Measurements from ENCODE around the gene C6orf136. TPM values are rescaled to one million over a fixed set of nuclear protein-coding genes. Genes with fewer than 3 reads are reported as not detected.

Gene C6orf136
- total RNA-seq, 1 experiment from 2014 or later = 34.8 TPM

DNA sequence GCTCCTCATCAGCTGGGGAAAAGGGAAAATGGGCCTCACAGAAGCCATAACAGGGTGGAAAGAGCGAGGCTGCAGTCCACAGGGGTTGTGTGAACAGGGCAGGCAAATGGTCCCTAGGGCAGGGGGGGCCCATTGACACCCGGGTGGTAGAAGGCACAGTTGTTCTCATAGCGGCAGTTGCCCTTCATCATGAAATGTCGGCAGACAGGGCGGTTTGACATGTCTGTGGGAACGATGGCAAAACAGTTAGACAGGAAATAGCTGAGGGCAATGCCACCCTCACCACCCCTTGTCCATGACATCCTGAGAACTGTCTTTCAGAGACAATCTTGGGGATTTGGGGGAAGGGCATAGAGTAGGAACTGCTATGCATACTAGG lies 45.5 kb upstream of the C6orf136 start:
- TF ChIP-seq CTCF (IDR thresholded peaks at IDR 0.05 in 2 of 3, conservative IDR thresholded peaks at IDR 0.05 in 1 of 3; ENCODE audit: borderline replicate concordance in 1 of 3, insufficient read depth in 1 of 3, low read depth in 2 of 3, low read length in 2 of 3) (no peak), MAX (IDR thresholded peaks at IDR 0.05) (no peak), POLR2AphosphoS5 (IDR thresholded peaks at IDR 0.05; ENCODE audit: low read depth, low read length) (0 out of 2 replicates have a peak, but pooled peaks have one; percentile 21)
- TF ChIP-seq, protein P1, sequence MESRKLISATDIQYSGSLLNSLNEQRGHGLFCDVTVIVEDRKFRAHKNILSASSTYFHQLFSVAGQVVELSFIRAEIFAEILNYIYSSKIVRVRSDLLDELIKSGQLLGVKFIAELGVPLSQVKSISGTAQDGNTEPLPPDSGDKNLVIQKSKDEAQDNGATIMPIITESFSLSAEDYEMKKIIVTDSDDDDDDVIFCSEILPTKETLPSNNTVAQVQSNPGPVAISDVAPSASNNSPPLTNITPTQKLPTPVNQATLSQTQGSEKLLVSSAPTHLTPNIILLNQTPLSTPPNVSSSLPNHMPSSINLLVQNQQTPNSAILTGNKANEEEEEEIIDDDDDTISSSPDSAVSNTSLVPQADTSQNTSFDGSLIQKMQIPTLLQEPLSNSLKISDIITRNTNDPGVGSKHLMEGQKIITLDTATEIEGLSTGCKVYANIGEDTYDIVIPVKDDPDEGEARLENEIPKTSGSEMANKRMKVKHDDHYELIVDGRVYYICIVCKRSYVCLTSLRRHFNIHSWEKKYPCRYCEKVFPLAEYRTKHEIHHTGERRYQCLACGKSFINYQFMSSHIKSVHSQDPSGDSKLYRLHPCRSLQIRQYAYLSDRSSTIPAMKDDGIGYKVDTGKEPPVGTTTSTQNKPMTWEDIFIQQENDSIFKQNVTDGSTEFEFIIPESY (IDR thresholded peaks at IDR 0.05; ENCODE audit: extremely low read depth, insufficient replicate concordance, low read length) = no peak
- no peaks in the 10 kb centered on the region for H3K9me3 ChIP-seq (ENCODE audit: control insufficient read depth in 1 of 2, insufficient read depth in 1 of 2, low read depth in 1 of 2, low read length in 2 of 2)
- H3K9ac ChIP-seq (ENCODE audit: low read length) = no peak overlapping the region
- no peak overlapping the region for H3K27ac ChIP-seq (ENCODE audit: low read depth, low read length)
- H3K4me1 ChIP-seq (ENCODE audit: control insufficient read depth in 1 of 2, insufficient read depth in 2 of 2, low read length in 2 of 2) = peaks cover 0 to 10% of the 10 kb centered on the region in 2 experiments; a peak in 1 of 4 replicates
- no peaks in the 10 kb centered on the region for H3K9me2 ChIP-seq (ENCODE audit: insufficient read depth)
- H3K36me3 ChIP-seq (ENCODE audit: control insufficient read depth in 1 of 2, insufficient read depth in 2 of 2, low read length in 2 of 2) = peaks cover 40 to 55% of the 10 kb centered on the region in 2 experiments
- intact Hi-C loops (cut with micrococcal nuclease) = no loop called here
- H3K4me3 ChIP-seq (replicated peaks in 1 of 2; ENCODE audit: low read depth in 1 of 2, low read length in 2 of 2) = no peak overlapping the region
- DNase-seq (ENCODE audit: low read depth, low spot score) (no peak), ATAC-seq (no peak)
- ChIA-PET POLR2A (interaction anchor here (1.9 to 4.2 kb wide), 3 partner anchors 9 to 13 kb away, joined by 8 to 28 read pairs (median 12); no protein-coding TSS in a partner anchor), RAD21 (ENCODE audit: low non-redundant PET in 1 of 2, low total read pairs in 2 of 2, uncharacterized antibody in 2 of 2, unreplicated experiment in 2 of 2) (no interaction called here), CTCF (interaction anchor here (1.5 kb wide), 1 partner anchor 129 kb away, joined by 3 read pairs; no protein-coding TSS in a partner anchor)
- H3K79me2 ChIP-seq (ENCODE audit: insufficient read depth, low read length) = peaks cover 7% of the 10 kb centered on the region; the same call in 1 of the 2 replicates
- H2AFZ ChIP-seq (ENCODE audit: low read depth, low read length, poor library complexity, severe bottlenecking) = no peak overlapping the region
- no peaks in the 10 kb centered on the region for H3K27me3 ChIP-seq (ENCODE audit: insufficient read depth, low read length)
- no peak overlapping the region for H3K4me2 ChIP-seq (ENCODE audit: low read length)
- 0 out of 2 replicates have a peak, but pooled peaks cover under 1% of the 10 kb centered on the region for H4K20me1 ChIP-seq (ENCODE audit: insufficient read depth)
- no TSS peak for BruUV-seq (replicated peaks)
